Bone marrow (tissue), 2 donors: ENCODE measurements around the gene ABCC9.
"Not testable (repeated sequence)": the region's sequence is repeated elsewhere in the genome, so short reads cannot be mapped to it uniquely, and the experiment has no call there.

Experiments used
- DNase-seq, 2 donors: peaks; one replicate each; lab custom pipeline; 2025; lab: John Stamatoyannopoulos, UW

ABCC9 gene

GRCh38 chr12:21815306-21816062 lies 125.7 kb downstream of the ABCC9 start:
- DNase-seq: no peak

GRCh38 chr12:21814814-21815213 lies 126.4 kb downstream of the ABCC9 start:
- no peak for DNase-seq

GRCh38 chr12:21814327-21814726 lies 126.9 kb downstream of the ABCC9 start:
- DNase-seq: no peak

- no peak for DNase-seq
These were observed 127.5 kb downstream of the ABCC9 start for GRCh38 chr12:21813751-21814150.

GRCh38 chr12:21813125-21813524 lies 128.1 kb downstream of the ABCC9 start:
- DNase-seq: no peak

- not testable (repeated sequence) for DNase-seq
These were observed 128.9 kb downstream of the ABCC9 start for GRCh38 chr12:21812340-21812739.

DNA sequence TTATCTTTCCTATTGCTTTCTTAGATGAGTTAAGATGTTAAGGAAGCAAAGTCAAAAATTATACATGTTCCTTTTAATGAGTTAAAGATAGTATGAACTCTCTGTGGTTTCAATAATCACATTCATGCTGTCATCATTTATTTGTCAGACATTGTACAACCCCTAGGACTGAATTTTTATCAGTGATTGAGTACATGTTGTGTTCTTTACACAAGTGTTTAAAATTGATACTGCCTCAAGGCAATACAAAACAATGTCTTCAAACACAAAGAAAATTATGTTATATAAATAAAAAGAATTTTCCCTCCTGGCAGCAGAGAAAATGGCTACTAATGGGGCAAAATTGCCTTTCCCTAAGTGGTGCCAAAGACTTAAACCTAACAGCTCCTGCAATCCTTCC lies 132.1 kb downstream of the ABCC9 start:
- no peak for DNase-seq

DNA sequence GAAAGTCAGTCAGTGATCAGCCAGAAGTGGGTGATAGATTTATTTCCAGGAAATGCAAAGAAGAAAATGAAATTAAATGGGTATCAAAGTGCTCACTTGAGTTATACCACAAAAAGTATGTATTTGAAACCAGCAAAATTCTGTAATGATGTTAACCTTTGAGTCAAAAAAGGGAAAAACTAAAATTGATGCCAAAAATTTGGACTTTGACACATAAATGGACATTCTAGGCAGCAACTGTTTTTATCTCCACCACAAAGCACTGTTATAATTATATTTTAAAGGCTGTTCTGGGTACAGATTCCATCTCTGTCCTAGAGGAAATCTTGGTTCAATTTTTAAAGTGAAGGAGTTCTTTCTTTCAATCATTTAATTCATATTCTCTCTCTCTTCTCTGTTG lies 135.0 kb downstream of the ABCC9 start:
- DNase-seq: no peak

- no peak for DNase-seq
These were observed 139.5 kb downstream of the ABCC9 start for GRCh38 chr12:21801522-21802288.

DNA sequence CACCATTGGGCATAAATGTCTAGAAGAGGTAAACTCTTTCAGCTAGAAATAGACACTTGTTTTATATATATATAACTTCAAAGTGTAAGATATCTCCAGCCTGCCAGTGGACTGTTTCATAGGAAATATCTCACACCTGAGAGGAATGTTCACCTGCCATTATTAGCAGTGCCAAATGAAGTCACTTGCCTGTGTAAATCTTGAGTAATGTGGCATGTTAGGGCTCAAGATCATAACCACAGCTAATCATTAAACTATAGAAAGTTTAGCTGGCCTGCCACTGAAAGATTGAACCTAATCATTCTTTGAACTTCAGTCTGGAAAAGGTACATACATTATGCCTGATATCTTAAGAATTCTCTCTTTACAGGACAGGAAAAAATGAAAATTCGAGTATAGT lies 141.2 kb downstream of the ABCC9 start:
- no peak for DNase-seq

- no peak for DNase-seq
These were observed 143.7 kb downstream of the ABCC9 start for GRCh38 chr12:21797539-21797938.

- no peak for DNase-seq
These were observed 145.4 kb downstream of the ABCC9 start for GRCh38 chr12:21795648-21796328.

DNA sequence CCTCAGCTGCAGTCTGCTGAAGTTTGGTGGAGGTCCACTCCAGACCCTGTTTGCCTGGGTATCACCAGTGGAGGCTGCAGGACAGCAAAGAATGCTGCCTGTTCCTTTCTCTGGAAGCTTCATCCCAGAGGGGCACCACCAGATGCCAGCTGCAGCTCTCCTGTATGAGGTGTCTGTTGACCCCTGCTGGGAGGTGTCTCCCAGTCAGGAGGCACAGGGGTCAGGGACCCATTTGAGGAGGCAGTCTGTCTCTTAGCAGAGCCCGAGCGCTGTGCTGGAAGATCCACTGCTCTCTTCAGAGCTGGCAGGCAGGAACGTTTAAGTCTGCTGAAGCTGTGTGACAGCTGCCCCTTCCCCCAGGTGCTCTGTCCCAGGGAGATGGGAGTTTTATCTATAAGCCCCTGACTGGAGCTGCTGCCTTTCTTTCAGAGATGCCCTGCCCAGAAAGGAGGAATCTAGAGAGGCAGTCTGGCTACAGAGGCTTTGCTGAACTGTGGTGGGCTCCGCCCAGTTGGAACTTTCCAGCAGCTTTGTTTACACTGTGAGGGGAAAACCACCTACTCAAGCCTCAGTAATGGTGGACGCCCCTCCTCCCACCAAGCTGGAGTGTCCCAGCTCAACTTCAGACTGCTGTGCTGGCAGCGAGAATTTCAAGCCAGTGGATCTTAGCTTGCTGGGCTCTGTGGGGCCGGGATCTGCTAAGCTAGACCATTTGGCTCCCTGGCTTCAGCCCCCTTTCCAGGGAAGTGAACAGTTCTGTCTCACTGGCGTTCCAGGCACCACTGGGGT lies 146.2 kb downstream of the ABCC9 start:
- not testable (repeated sequence) for DNase-seq

DNA sequence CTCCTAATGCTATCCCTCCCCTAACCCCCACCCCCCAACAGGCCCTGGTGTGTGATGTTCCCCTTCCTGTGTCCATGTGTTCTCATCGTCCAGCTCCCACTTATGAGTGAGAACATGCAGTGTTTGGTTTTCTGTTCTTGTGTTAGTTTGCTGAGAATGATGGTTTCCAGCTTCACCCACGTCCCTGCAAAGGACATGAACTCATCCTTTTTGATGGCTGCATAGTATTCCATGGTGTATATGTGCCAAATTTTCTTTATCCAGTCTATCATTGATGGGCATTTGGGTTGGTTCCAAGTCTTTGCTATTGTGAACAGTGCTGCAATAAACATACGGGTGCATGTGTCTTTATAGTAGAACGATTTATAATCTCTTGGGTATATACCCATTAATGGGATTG lies 151.5 kb downstream of the ABCC9 start:
- not testable (repeated sequence) for DNase-seq

DNA sequence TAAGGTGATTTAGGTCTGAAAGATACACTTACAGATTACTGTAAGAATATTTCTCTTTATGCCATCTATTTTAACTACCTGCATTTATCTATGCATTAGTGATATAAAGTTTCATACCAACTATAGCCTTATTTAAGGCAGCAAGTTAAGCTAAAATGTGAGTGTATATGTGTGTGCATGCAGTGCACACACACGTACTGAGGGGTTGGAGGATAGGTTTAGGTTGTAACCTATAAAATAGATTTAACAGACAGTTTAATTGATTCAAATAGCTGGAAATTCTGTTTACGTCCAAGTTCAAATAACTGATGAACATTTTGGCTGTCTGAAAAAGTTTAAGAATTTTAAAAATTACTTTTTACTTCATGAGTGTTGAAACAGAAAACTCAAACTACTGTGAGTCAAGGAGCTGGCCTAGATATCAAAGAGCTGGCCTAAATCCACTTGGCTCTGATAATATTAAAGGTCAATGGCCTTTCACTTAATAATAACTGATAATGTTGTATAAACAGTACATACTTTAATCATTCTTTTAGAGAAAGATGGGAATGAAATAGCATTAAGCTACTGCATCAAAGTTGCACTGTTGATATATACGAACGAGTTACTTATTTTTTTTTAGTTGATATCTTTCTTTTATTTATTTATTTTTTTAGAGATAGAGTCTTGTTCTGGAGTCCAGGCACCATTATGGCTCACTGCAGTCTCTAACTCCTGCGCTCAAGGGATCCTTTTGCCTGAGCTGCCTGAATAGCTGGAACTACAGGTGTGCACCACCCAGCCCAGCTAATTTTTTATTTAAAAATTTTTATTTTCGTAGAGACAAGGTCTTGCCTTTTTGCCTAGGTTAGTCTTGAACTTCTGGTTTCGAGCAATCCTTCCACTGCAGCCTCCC lies 152.9 kb downstream of the ABCC9 start:
- no peak for DNase-seq

GRCh38 chr12:21786041-21786531 lies 155.1 kb downstream of the ABCC9 start:
- no peak for DNase-seq

- DNase-seq: not testable (repeated sequence)
These were observed 158.5 kb downstream of the ABCC9 start for GRCh38 chr12:21782723-21783122.

DNA sequence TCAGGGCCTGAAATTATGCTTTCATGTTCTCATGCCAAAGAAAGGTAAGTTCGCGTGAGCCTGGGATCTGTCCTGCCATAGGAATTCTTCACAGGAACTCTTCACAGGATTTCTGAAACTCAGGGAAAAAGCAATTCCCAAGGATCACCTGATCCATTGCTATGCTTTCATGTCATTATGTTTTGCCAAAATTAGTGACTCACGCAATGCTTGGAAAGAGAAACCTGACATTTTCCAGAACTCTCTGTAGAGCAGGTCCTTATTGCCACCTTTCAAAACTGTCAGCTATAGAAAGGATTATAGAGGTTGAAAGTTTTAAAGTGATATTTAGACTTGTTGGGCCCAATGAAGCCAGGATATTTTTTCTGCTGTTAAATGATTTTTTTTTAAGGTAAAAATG lies 160.4 kb downstream of the ABCC9 start:
- no peak for DNase-seq

- no peak for DNase-seq
These were observed 165.1 kb downstream of the ABCC9 start for GRCh38 chr12:21776175-21776574.

- DNase-seq: no peak
These were observed 165.9 kb downstream of the ABCC9 start for GRCh38 chr12:21775133-21775820.
